GM18909 (cell line): ENCODE measurements around the gene PAPPA.

Source experiments
- ATAC-seq: cut with Tn5 transposase; IDR thresholded peaks from one replicate; pipeline ENCODE4 v1.9.1; 2021; ENCODE audit warnings: mild to moderate bottlenecking; ENCODE audit not compliant: unreplicated experiment, poor library complexity

Gene PAPPA

DNA sequence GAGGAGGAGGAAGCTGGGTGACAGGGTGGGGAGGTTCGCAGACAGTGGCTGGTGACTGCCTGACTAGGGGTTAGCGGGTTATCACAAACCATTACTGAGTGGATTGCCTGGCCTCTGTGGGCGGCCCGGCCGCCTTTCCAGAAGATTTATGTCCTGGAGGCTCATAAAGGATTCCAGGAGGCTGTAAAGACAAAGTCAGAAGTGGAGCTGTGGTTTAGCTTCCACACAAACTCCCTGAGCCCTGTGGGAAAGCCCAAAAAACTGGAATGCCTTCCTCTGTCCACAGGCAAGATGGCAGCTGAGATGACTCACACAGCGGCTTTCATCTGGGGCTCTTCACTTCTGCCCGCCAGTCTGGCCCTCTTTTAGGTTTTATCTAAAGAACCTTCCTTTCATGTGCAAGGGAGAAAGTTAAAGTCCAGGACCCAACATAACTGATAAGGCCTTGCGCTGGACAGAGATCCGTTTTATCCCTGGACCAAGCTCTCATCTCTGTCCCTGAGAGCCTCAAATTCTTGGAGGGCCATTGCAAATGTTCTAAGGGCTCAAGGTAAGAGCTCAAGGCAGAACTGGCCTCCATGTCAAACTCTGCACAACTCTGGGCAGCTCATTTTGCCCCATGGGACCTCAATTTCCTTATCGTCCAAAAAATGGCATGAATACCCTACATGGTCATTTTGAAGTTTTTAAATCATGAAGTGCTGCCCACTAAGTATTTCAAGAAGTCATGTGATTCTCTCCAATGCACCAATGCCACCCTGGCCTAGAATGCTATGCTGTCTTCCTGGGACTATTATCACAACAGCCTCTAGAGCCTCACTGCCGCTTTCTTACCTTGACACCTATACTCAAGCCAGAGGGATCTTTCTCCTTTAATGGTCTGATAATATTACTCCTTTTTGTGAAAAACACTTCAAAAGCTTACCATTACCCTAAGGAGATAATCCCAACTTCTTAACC, 284.1 kb downstream of the PAPPA start:
- no peak for ATAC-seq

DNA sequence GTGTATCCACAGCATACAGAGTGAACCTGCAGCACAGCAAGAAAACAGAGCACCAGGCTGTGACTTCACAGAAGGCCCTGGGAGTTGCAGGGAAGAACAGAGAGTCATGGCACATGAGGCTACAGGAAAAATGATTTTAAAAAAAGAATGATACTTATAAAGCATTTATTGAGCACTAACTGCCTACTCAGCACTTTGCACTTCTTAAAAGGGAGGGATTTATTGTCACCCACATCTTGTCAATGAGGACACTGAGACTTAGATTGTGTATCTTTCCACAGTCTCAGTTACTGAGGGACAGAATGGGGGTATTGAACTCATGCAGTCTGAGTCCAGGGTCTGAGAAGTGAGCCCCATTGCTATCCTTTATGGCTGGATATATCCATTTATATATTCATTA, 288.9 kb downstream of the PAPPA start:
- no peak for ATAC-seq

DNA sequence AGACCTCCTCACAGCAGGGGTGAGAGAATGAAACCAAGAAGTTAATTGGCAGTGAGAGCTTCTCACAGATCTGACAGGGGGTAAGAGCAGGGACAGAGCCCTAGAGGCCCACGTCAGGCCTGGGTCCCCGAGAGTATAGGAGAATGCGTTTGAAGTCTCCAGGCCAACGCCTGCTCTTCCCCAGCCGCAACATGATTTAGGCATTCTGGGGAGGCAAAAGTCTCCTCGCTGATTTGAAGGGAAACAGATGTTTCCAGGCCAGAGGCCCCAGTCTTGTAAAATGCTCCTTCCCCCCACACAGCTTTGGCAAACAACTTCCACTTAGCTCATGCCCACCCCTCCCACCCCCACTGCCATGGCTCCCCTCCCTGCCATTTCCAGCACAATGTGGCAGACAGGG, 294.3 kb downstream of the PAPPA start:
- ATAC-seq = no peak

DNA sequence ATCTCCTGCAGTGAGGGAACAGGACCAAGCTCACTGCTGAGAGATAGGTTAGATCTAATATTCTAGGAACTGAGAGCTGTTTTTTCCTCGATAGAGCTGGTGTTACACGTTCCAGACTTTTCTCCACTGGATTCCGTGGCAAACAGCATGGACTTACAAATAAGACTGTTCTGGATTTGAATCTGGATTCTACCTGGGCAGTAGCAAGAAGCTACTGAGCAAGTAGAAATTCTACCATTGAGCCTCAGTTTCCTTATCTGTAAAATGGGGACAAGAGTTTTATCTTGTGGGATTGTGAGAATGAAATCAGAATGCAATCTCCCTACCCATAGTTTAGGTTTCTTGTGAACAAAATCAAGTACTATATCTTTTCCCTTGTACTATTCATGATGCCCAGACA, 294.8 kb downstream of the PAPPA start:
- no peak for ATAC-seq

DNA sequence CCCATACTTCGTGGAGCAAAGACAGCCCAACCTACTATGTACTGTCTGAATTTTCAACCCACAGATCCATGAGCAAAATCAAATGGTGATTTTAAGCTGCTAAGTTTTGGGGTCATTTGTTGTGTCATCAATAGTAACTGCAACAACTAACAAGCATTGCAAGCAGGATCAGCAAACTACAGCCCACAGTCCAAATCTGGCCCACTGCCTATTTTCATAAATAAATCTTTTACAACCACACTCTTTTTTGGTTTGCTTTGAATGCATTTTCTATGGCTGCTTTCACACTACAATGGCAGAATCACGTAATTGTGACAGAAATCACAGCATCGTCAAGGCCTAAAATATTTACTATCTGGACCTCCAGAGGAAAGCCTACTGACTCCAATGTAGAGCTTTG, 296.4 kb downstream of the PAPPA start:
- no peak for ATAC-seq

DNA sequence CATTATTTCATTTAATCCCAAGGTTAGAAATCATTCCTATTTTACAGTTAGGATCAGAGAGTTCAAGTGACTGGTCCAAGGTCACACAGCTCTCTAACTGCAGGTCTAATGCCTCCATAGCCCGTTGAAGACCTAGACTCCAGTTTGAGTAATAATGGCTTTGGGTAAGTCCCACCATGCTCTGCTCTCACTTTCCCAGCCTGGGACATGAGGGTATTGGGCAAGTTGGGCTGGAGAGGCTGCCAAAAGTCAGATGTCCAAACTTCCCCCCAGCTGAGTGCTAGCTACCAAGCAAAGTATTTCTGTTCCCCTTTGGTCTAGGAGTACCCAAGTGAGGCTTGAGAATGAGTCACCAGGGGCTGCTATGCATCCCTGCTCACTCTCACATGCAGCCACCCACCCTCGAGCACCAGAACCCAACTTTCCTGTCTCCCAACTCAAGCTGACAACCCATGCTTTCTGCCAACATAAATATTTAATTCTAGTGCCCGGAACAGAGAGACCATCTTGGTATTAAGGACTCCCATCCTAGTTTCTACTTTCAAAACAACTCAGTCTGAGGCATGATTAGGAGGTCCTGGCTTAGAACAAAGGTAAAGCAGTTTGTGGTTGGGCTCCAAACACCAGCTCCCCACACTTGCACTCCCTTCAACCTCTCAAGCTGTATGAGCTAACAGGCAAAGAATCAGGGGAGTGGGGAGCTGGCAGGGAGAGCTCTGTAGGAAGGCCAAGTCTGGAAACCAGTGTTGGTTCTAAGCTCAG, 297.0 kb downstream of the PAPPA start:
- peak; percentile 93 for ATAC-seq

DNA sequence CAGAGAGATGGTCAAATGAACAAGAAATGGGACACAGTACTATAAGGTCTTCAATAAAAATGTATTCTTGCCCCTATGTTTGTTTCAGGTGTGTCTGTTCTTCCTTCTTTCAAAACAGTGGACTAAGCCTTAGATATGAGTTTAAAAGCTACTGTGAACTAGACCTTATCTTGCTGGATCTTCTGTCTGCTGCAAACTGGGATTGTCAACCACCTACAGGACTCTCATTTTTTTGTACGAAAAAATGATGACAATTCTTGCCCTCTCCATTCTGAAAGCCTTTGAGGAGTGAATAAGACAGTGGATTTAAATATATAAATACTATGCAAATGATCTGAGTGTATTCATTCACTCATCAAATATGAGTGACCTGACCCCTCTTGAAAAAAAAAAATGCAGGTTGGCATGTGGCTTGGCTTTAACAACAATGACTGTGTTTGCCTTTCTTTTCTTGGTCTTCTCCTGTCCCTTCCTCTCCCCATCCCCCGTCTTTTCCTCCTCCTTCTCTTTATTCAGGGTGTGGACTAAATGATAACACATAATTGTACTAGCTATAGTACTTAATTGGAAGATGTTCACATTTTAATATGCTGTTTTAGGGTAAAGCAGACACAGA, 298.0 kb downstream of the PAPPA start:
- no peak for ATAC-seq
